D721Med (cell line): ENCODE measurements around the gene CFAP20DC.
"Not testable (repeated sequence)": the region's sequence is repeated elsewhere in the genome, so short reads cannot be mapped to it uniquely, and the experiment has no call there.

Experiments
- DNase-seq: peaks from one replicate; pipeline ENCODE4 v3.0.0; 2011; ENCODE audit warnings: low spot score; ENCODE audit not compliant: insufficient read length
- FAIRE-seq: peaks from 2 replicates; lab custom pipeline; 2011; peaks lifted over from hg19 to GRCh38; lab: Jason Lieb, UNC
- CTCF ChIP-seq: IDR thresholded peaks from 2 replicates; pipeline ENCODE4 v1.5.1; 2012; ENCODE audit warnings: mild to moderate bottlenecking, control low read depth; ENCODE audit not compliant: insufficient read depth; ENCODE audit errors: missing control alignments

CFAP20DC gene

DNA sequence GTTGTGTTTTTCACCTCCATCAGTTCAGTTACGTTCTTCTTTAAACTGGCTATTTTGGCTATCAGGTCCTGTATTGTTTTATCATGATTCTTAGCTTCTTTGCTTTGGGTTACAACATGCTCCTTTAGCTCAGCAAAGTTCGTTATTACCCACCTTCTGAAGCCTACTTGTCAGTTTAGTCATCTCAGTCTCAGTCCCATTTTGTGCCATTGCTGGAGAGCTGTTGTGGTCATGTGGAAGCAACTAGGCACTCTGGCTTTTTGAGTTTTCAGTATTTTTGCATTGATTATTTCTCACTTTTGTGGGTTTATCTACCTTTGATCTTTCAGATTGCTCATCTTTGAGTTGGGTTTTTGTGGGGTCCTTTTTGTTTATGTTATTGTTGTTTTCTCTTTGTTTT lies 151.3 kb downstream of the CFAP20DC start:
- no peak for TF ChIP-seq CTCF
- no peak for FAIRE-seq
- no peak for DNase-seq

GRCh38 chr3:58897646-58898045 lies 152.2 kb downstream of the CFAP20DC start:
- DNase-seq: no peak
- no peak for TF ChIP-seq CTCF
- no peak for FAIRE-seq

DNA sequence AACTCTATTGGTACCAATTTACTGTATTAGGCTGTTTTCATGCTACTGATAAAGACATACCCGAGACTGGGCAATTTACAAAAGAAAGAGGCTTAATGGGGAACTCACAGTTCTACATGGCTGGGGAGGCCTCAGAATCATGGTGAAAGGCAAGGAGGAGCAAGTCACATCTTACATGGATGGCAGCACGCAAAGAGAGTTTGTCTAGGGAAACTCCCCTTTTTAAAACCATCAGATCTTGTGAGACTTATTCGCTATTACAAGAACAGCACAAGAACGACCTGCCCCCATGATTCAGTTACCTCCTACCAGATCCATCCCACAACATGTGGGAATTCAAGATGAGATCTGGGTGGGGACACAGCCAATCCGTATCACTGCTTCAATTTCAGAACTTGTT lies 154.1 kb downstream of the CFAP20DC start:
- not testable (repeated sequence) for DNase-seq, FAIRE-seq

- not testable (repeated sequence) for DNase-seq, FAIRE-seq
Measured at GRCh38 chr3:58892526-58892925, 157.3 kb downstream of the CFAP20DC start.

DNA sequence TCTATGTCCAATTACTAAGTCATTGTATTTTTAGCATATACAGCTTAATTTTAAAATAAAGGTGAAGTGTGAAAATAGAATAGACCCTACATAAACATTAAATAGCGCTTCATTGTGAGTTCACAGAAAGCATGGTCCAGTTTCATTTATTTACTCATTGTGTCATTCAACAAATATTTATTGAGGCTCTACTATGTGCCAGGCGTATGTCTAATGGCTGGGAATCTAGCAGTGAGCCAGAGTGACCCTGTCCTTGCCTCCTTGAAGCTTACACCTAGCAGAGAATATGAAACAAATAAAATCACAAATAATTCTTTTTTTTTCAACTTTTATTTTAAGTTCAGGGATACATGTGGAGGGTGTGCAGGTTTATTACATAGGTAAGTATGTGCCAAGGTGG lies 161.7 kb downstream of the CFAP20DC start:
- DNase-seq (no peak), FAIRE-seq (no peak)
- no peak for TF ChIP-seq CTCF

- no peak for TF ChIP-seq CTCF
- FAIRE-seq: no peak
- no peak for DNase-seq
Measured at GRCh38 chr3:58884453-58884852, 165.4 kb downstream of the CFAP20DC start.

DNA sequence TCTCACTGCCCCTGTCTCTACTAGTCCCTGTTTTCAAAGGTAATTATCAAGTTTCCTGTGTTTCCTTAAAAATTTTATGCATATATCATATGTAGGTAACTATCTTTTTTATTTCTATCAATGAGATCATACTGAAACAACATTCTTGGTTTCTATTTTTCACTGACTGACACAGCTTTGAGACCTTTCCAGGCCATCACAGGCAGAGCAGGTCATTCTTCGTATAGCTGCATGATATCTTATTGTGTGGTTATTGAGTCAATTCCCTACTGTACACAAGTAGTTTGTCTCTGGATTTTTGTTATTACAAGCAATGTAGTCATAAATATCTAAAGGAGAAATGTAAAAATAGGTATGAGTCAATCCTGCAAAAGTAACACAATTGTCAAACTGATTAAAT lies 169.6 kb downstream of the CFAP20DC start:
- FAIRE-seq (no peak), DNase-seq (no peak)
- no peak for TF ChIP-seq CTCF

GRCh38 chr3:58874795-58875194 lies 175.0 kb downstream of the CFAP20DC start:
- DNase-seq: no peak
- peak; percentile 6 for FAIRE-seq
- no peak for TF ChIP-seq CTCF
